GM12874 (cell line): ENCODE measurements around the gene NME3.

Experiments used
- CTCF ChIP-seq: IDR thresholded peaks from 2 replicates; pipeline ENCODE4 v1.5.1; 2011; ENCODE audit warnings: low read depth, mild to moderate bottlenecking, control low read depth, low read length, moderate library complexity; ENCODE audit not compliant: insufficient read depth

The NME3 gene

DNA sequence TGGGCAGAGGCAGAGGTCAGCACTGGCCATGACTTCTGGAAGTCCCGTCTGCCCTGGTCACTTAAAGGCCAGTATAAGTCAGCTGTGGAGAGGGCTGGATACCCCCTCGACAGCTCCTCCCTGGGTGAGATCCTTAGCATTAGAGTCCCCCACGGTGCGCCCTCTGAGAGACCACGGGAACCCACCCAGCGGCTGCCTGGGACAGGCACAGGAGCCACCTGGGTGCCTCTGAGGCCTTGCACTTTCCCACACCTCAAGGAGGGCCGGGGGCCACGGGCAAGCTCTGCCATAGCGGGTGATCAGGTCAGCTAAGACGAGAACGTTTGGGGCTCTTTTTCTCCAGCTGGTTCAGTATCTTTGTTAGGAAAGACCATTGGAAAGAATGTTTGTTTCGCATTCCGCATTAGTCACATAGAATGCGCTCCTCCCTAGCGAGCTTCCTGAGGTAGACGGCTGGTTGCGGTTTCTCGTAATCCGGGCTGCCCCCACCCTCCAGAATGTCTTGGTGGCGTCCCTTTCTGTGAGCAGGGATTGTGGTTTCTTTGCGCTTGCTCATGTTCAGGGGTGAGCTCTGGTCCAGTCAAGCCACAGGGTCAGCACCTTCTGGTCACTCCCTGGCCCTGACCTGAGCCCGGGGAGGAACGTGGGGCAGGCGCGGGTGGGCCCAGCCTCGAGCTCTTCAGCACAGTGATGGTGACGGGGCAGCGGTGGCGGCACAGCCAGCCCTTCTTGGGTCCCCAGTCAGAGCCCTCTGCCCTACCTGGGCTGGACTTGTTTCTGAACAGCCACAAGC is 25.2 kb downstream of the NME3 start:
- no peak for TF ChIP-seq CTCF

DNA sequence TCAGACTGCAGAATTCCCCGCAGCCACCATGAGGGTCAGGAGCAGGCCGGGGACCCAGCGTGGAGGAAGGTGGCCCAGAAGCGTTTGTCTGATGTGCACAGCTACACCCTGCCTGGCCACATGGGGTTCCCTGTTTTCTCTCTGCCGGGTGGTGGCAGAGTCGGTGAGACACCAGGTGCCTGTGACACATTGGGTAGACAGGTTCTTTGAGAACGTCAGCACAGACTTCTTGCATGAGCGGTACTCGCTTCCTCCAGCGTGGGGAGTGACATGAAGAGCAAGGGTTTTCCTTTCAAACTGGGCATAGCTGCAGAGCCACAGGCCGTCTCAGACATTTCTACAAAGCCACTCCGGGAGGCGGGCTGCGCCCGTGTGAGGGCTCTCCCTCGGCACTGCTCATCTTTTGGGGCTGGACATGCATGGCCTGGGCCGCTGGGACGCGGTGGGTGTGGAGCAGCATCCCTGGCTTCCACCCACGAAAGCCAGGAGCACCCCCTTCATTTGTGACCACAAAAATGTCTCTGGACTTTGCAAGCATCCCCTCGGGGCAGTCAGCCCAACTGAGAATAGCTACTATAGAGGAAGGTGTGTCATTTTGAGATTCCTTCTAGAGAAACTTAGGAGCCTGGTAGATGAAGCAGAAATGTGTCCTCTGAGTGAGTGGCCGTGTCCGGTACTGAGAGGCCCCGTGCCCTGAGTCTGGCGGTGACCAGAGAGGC is 26.0 kb downstream of the NME3 start:
- TF ChIP-seq CTCF: no peak

DNA sequence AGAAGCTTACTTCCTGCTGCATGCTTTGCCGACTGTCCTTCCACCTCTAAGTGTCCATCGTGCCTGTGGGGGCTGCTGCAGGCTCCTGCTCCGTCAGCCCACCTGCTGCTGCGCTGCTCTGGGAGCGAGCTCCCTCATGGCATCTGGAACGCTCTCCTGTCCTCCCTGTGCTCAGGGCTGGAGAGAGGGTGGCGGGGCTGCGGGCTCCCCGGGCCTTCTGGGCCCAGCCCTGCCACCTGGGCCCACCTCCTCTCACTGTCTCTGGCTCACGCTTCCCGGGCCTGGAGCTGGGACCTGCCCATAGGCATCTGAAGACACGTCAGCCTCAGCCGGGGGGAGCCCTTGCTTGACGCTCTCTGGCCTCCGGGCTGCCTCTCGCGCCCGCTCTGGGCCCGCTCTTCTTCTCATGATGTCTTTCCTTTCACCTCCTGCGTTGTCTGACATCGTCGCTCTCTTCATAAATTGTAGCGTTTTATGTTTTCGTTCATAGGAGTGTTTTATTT is 27.0 kb downstream of the NME3 start:
- no peak for TF ChIP-seq CTCF

DNA sequence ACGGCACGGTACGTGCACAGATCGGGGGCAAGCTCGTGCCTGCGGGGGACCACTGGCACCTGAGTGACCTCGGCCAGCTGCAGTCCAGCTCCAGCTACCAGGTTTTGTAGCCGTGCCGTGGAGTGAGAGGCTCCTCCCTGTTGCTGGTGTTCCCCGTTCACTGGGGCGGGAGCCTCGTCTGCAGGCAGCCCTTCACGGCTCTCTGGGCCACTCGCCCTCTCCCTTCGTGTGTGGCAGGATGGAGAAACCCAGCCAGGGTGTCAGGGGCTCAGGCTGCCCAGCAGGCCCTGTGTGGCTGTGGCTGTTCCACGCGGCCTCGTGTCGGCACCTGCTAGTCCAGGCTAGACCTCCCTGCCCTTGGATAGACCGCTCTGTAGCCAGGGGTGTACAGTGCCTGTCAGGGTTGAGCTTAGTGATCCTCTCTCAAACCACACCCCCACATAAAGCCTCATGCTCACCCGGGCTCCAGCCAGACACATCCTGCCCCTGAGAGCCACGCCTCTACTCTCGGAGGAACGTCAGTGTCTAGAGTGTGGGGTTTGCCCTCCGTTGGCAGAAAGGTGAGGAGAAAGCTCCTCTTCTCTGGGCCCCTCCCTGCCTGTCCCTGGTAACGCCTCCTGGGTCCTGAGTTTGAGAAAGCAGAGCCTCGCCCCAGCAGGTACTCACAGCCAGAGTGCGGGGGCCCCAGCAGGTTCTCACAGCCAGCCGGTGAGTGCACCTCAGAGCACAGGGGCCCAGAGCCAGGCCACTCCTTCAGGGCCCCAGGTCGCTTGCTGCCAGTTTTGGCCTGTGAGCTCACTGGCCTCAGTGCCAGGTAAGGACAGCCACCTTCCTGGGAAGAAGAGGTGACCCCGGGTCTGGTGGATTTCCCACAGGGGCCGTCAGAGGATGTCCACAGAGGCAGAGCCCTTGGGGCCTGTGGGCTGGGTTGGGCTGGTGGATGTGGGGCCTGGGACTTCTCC is 27.7 kb downstream of the NME3 start:
- no peak for TF ChIP-seq CTCF

GRCh38 chr16:1741553-1742165 is 29.7 kb downstream of the NME3 start:
- TF ChIP-seq CTCF: no peak

GRCh38 chr16:1740781-1741490 is 30.4 kb downstream of the NME3 start:
- no peak for TF ChIP-seq CTCF
